A673 (cell line): ENCODE data around the gene CD248. TPM values are rescaled to one million over a fixed set of nuclear protein-coding genes. Genes with fewer than 3 reads are reported as not detected.

Experiments used
- BruUV-seq: library from RNA; stranded (reverse); fragments of 400-500 nt; replicated peaks from 2 replicates; lab custom pipeline; 2021; lab: Mats Ljungman, UMichigan
- CTCF ChIA-PET: fragments of 300-600 bp; sonication (Branson Sonifier 250); formaldehyde crosslinking; loops from one replicate; lab custom pipeline; 2022; ENCODE audit warnings: antibody characterized with exemption; lab: Charles Lee
- POLR2A ChIA-PET: fragments of 300-600 bp; sonication (Branson Sonifier 250); formaldehyde crosslinking; loops from one replicate; lab custom pipeline; 2022; ENCODE audit warnings: antibody characterized with exemption; ENCODE audit not compliant: low non-redundant PET; lab: Charles Lee
- DNase-seq: peaks from one replicate; pipeline ENCODE4 v3.0.0-alpha.2; 2015; ENCODE audit warnings: low spot score
- H3K27ac ChIP-seq: fragments of 200-600 bp; sonication (generic); 2 replicates; pipeline ENCODE4 v1.5.1; 2016; ENCODE audit warnings: mixed run types, low read depth, mild to moderate bottlenecking, mixed read lengths, antibody characterized with exemption, low read length; ENCODE audit not compliant: poor library complexity, severe bottlenecking
- H3K27me3 ChIP-seq: fragments of 200-600 bp; sonication (generic); replicated peaks from 2 replicates; pipeline ENCODE4 v1.6.1; 2017; ENCODE audit warnings: mixed run types, low read depth, mild to moderate bottlenecking, mixed read lengths, antibody characterized with exemption, low read length; ENCODE audit not compliant: insufficient read depth, poor library complexity
- H3K36me3 ChIP-seq: fragments of 200-600 bp; sonication (generic); 2 replicates; pipeline ENCODE4 v1.6.1; 2016; ENCODE audit warnings: mixed run types, mild to moderate bottlenecking, mixed read lengths, antibody characterized with exemption, low read length; ENCODE audit not compliant: insufficient read depth, poor library complexity, severe bottlenecking
- H3K4me1 ChIP-seq: fragments of 200-600 bp; sonication (generic); 2 replicates; pipeline ENCODE4 v1.6.1; 2017; ENCODE audit warnings: mixed run types, mild to moderate bottlenecking, mixed read lengths, antibody characterized with exemption, low read length; ENCODE audit not compliant: insufficient read depth, poor library complexity, severe bottlenecking
- H3K4me3 ChIP-seq: fragments of 200-600 bp; sonication (generic); 2 replicates; pipeline ENCODE4 v1.5.1; 2016; ENCODE audit warnings: low read depth, mixed run types, mild to moderate bottlenecking, mixed read lengths, low read length; ENCODE audit not compliant: poor library complexity, severe bottlenecking
- H3K9me3 ChIP-seq: fragments of 200-600 bp; sonication (generic); 2 replicates; pipeline ENCODE4 v1.6.1; 2016; ENCODE audit warnings: mixed run types, low read depth, mild to moderate bottlenecking, mixed read lengths, antibody characterized with exemption, low read length; ENCODE audit not compliant: poor library complexity, severe bottlenecking
- CTCF ChIP-seq: fragments of 300-800, 200-600 bp; sonication (generic); conservative IDR thresholded peaks from 2 replicates; pipeline ENCODE4 v1.5.1; 2017; ENCODE audit warnings: low read depth, mild to moderate bottlenecking, antibody characterized with exemption, low read length, moderate library complexity, mixed read lengths
- EZH2 ChIP-seq: fragments of 200-600 bp; sonication (generic); IDR thresholded peaks from 2 replicates; pipeline ENCODE4 v1.6.1; 2017; ENCODE audit warnings: borderline replicate concordance, low read depth, mild to moderate bottlenecking, mixed read lengths, antibody characterized with exemption, low read length; ENCODE audit not compliant: poor library complexity, severe bottlenecking
- intact Hi-C: fragments of 100-400 bp; cut with micrococcal nuclease; formaldehyde crosslinking; loops from one replicate; pipeline ENCODE4 v1.10.0; 2022; ENCODE audit not compliant: unreplicated experiment
- total RNA-seq: library from RNA; stranded (reverse); gene quantifications from 2 replicates; pipeline ENCODE4 v1.2.3, GENCODE V29; 2021

Gene CD248
- total RNA-seq, 1 experiment from 2014 or later, result 97.8 TPM

GRCh38 chr11:66339162-66339675 is 22.4 kb upstream of the CD248 start:
- peaks cover 31% of the 10 kb centered on the region for H3K4me1 ChIP-seq
- no peak for TF ChIP-seq CTCF
- TF ChIP-seq EZH2, result no peak
- H3K9me3 ChIP-seq, result no peaks in the 10 kb centered on the region
- peaks cover 16% of the 10 kb centered on the region for H3K36me3 ChIP-seq
- ChIA-PET POLR2A (no interaction called here), CTCF (no interaction called here)
- no peaks in the 10 kb centered on the region for H3K27me3 ChIP-seq
- H3K4me3 ChIP-seq, result no peak overlapping the region
- BruUV-seq, result no TSS peak
- intact Hi-C loops, result no loop called here
- H3K27ac ChIP-seq, result no peak overlapping the region
- DNase-seq, result no peak

- no peaks in the 10 kb centered on the region for H3K27me3 ChIP-seq
- ChIA-PET CTCF (no interaction called here), POLR2A (no interaction called here)
- H3K27ac ChIP-seq, result no peak overlapping the region
- TF ChIP-seq CTCF (no peak), EZH2 (no peak)
- intact Hi-C loops, result no loop called here
- no peak overlapping the region for H3K4me3 ChIP-seq
- BruUV-seq, result no TSS peak
- peaks cover 16% of the 10 kb centered on the region for H3K36me3 ChIP-seq
- H3K9me3 ChIP-seq, result no peaks in the 10 kb centered on the region
- peaks cover 25% of the 10 kb centered on the region for H3K4me1 ChIP-seq
- DNase-seq, result no peak
Observed at GRCh38 chr11:66338276-66339161, 21.7 kb upstream of the CD248 start.

GRCh38 chr11:66337103-66337899 is 20.5 kb upstream of the CD248 start:
- Histone ChIP-seq H3K36me3 (peaks cover 16% of the 10 kb centered on the region), H3K4me1 (peaks cover 25% of the 10 kb centered on the region), H3K4me3 (no peak overlapping the region), H3K9me3 (no peaks in the 10 kb centered on the region), H3K27me3 (no peaks in the 10 kb centered on the region), H3K27ac (peak overlapping the region; percentile 69)
- POLR2A ChIA-PET, result no interaction called here
- intact Hi-C loops, result no loop called here
- BruUV-seq, result no TSS peak
- no peak for DNase-seq
- TF ChIP-seq CTCF (no peak), EZH2 (no peak)
- CTCF ChIA-PET, result no interaction called here
